ENCODE data around the gene MAGED4. TPM values are rescaled to one million over a fixed set of nuclear protein-coding genes. Genes with fewer than 3 reads are reported as not detected.

MAGED4 gene
- total RNA-seq, 1 donor from 2014 or later: 143 TPM

DNA sequence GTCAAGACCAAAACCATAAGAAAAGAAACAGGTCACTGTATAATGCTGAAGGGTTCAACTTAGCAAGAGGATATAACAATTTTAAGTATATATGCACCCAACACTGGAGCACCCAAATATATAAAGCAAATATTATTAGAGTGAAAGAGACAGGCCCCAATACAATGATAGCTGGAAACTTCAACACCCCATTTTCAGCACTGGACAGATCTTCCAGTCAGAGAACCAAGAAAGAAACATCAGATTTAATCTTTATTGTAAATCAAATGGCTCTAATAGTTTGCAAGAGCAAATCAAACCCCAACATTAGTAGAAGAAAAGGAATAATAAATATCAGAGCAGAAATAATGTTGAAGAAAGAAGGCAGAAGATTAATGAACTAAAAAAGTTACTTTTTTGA is 36.2 kb downstream of the MAGED4 start:
- TF ChIP-seq, protein P1, sequence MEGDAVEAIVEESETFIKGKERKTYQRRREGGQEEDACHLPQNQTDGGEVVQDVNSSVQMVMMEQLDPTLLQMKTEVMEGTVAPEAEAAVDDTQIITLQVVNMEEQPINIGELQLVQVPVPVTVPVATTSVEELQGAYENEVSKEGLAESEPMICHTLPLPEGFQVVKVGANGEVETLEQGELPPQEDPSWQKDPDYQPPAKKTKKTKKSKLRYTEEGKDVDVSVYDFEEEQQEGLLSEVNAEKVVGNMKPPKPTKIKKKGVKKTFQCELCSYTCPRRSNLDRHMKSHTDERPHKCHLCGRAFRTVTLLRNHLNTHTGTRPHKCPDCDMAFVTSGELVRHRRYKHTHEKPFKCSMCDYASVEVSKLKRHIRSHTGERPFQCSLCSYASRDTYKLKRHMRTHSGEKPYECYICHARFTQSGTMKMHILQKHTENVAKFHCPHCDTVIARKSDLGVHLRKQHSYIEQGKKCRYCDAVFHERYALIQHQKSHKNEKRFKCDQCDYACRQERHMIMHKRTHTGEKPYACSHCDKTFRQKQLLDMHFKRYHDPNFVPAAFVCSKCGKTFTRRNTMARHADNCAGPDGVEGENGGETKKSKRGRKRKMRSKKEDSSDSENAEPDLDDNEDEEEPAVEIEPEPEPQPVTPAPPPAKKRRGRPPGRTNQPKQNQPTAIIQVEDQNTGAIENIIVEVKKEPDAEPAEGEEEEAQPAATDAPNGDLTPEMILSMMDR (conservative IDR thresholded peaks at IDR 0.05): no peak
- H3K9me3 Mint-ChIP-seq: peaks cover 13% of the 10 kb centered on the region
- H3K4me1 Mint-ChIP-seq: no peaks in the 10 kb centered on the region

More for the DNA sequence above, 36.2 kb downstream of the MAGED4 start:
- no peak overlapping the region for H3K4me3 Mint-ChIP-seq
- H3K27me3 Mint-ChIP-seq (ENCODE audit: low read depth): no peaks in the 10 kb centered on the region
- no peak for DNase-seq (ENCODE audit: low read depth, low spot score)
- no peak overlapping the region for H3K27ac Mint-ChIP-seq (ENCODE audit: unreplicated experiment)
- H3K36me3 Mint-ChIP-seq (ENCODE audit: low read depth): peaks cover 9% of the 10 kb centered on the region

Other genes starting within 250 kb of the MAGED4 start
- gene MAGED4B, start 115.7 kb upstream of the MAGED4 start, total RNA-seq: 175 and 191 TPM in 2 replicates
- gene XAGE2, start 184.1 kb downstream of the MAGED4 start, total RNA-seq: not detected in 2 replicates